ENCODE data around the gene ENTPD1. TPM values are rescaled to one million over a fixed set of nuclear protein-coding genes. Genes with fewer than 3 reads are reported as not detected.

Gene ENTPD1
- total RNA-seq, 1 donor from 2014 or later = 41.6 TPM

DNA sequence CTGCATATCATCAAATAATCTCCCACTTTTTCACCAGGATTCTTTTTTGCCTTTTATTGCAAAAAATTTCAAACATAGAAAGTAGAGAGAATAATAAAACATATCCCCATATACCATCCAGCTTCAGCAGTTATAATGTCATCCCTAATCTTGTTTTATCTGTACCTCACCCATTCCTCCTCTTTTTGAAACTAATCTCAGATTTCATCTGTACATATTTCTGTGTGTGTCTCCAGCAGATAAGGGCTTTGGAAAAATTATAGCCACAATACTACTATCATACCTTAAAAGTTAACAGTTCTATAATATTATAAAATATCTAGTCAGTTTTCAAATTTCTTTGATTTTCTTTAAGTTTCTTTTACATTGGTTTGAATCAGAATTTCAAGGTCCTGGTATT lies 7.6 kb upstream of the ENTPD1 start:
- Histone ChIP-seq H3K27me3 (no peaks in the 10 kb centered on the region), H3K9me3 (no peaks in the 10 kb centered on the region), H3K36me3 (no peaks in the 10 kb centered on the region), H3K4me1 (no peaks in the 10 kb centered on the region), H3K27ac (no peak overlapping the region), H3K4me3 (no peak overlapping the region)
- DNase-seq (ENCODE audit: low spot score in 2 of 2) = no peak
- TF ChIP-seq, protein P1, sequence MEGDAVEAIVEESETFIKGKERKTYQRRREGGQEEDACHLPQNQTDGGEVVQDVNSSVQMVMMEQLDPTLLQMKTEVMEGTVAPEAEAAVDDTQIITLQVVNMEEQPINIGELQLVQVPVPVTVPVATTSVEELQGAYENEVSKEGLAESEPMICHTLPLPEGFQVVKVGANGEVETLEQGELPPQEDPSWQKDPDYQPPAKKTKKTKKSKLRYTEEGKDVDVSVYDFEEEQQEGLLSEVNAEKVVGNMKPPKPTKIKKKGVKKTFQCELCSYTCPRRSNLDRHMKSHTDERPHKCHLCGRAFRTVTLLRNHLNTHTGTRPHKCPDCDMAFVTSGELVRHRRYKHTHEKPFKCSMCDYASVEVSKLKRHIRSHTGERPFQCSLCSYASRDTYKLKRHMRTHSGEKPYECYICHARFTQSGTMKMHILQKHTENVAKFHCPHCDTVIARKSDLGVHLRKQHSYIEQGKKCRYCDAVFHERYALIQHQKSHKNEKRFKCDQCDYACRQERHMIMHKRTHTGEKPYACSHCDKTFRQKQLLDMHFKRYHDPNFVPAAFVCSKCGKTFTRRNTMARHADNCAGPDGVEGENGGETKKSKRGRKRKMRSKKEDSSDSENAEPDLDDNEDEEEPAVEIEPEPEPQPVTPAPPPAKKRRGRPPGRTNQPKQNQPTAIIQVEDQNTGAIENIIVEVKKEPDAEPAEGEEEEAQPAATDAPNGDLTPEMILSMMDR (IDR thresholded peaks at IDR 0.05) = no peak
- intact Hi-C loops (cut with DNase I) = no loop called here

DNA sequence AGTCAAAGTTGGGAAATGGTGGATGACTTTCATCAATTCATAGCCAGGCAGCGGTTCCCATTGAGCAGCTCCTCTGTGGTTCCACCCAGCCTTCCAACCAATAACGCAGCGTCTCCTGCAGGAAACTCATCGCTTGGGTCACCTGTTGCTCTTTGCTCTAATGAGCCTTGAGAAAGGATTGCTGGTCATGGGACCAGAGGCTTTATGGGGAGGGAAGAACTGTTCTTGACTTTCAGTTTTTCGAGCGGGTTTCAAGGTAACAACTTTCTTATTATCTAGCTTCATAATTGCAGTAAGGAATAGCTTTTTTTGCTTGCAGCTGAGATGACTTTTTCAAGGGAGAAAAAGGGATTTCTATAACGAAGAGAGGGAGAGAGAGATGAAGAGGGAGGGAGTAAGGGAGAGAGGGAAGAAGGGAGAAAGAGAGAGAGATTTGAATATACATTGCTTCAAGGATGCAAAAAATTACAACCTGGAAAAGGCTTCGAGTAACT lies 405 bp upstream of the ENTPD1 start:
- Histone ChIP-seq H3K27ac (peak overlapping the region; percentile 63 to 79), H3K9me3 (no peaks in the 10 kb centered on the region), H3K36me3 (no peaks in the 10 kb centered on the region), H3K4me1 (peaks cover 0 to 21% of the 10 kb centered on the region in 2 donors), H3K27me3 (no peaks in the 10 kb centered on the region), H3K4me3 (peak overlapping the region; percentile 49 to 61)
- intact Hi-C loops (cut with DNase I) = loop anchor here (10.0 kb wide), 1 partner anchor 59 kb away; no protein-coding TSS in a partner anchor
- peak; percentile 14 to 81 for DNase-seq (ENCODE audit: low spot score in 2 of 2)
- TF ChIP-seq, protein P1 (IDR thresholded peaks at IDR 0.05) = no peak

DNA sequence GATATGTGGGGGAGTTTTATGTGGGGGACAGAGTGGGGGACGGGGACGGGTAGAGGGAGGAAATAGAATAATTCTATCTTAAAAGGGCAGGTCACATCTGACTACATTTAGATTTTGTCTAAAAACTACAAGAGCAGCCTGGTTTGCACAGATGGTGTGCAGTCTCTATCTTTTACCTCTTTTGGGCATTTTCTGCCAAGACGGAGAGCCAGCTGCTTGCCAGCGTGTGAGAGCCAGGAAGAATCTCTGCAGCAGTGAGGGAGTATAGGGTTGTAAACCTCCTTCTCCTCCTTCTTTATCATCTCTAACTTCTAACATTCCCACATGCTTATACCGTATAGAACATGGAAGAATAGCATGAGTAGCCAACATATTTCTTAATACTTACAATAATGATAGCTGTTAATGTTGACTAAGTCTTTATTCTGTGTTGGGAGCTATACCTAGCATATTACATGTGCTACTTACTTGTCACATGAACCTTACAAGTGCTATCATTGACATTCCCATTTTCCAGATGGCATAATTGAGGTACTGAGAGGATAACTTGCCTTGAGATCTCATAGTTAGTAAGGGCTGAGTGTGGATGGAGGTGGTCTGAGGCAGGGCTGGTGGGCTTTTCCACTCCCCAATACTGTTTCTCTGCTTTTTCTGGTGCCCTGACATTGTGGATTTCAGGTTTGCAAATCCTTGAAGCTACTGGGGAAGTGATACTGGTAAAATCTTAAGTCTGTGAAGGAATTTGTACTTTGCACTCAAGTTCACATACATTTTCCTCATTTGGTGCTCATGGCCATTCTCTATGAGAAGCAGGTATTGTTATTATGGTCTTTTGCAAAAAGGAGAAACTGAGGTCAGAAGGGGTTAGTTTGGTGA lies 1.1 kb downstream of the ENTPD1 start:
- no peaks in the 10 kb centered on the region for H3K36me3 ChIP-seq
- H3K9me3 ChIP-seq = no peaks in the 10 kb centered on the region
- intact Hi-C loops (cut with DNase I) = loop anchor here (10.0 kb wide), 1 partner anchor 58 kb away; no protein-coding TSS in a partner anchor
- DNase-seq (ENCODE audit: low spot score in 2 of 2) = no peak
- peak overlapping the region; percentile 49 to 61 for H3K4me3 ChIP-seq
- no peaks in the 10 kb centered on the region for H3K27me3 ChIP-seq
- TF ChIP-seq, protein P1 (IDR thresholded peaks at IDR 0.05) = no peak
- H3K4me1 ChIP-seq = peaks cover 0 to 21% of the 10 kb centered on the region in 2 donors
- peak overlapping the region; percentile 63 to 79 for H3K27ac ChIP-seq

DNA sequence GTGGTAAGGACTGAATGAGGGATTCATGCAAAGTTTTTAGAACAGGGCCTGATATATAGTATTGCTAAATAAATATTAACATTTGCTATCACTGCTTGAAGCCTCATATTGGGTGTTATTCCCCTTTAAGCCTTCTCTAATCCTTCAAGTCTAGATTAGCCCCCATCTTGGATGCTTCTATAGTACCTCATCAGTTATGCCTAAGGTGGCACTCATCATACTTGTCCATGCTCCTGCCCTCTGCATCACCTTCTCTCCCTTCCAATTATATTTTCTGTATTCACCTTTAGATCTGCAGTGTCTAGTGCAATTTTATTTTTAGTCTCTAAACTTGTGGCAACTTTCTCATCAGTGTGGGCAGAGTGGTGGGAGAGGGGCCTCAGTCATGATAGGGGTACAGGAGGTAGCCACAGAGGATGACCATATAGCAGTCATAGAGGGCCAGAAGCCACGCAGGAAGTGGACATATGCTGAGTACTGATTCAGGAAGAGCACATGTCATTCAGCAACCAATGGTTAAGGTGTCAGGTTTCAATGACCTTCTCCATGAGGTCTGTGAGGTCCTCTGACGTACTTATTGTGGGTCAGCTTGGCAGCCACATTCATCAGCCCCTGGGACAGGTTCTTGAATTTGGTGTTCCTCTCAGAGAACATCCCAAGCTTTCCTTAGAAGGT lies 2.5 kb downstream of the ENTPD1 start:
- peaks cover 0 to 21% of the 10 kb centered on the region in 2 donors for H3K4me1 ChIP-seq
- peak overlapping the region; percentile 44 to 54 for H3K27ac ChIP-seq
- intact Hi-C loops (cut with DNase I) = loop anchor here (10.0 kb wide), 1 partner anchor 56 kb away; no protein-coding TSS in a partner anchor
- no peaks in the 10 kb centered on the region for H3K36me3 ChIP-seq
- no peaks in the 10 kb centered on the region for H3K27me3 ChIP-seq
- peak overlapping the region in 1 of 2 donors; percentile 61 for H3K4me3 ChIP-seq
- no peaks in the 10 kb centered on the region for H3K9me3 ChIP-seq
- DNase-seq (ENCODE audit: low spot score in 2 of 2) = no peak
- TF ChIP-seq, protein P1 (IDR thresholded peaks at IDR 0.05) = no peak

DNA sequence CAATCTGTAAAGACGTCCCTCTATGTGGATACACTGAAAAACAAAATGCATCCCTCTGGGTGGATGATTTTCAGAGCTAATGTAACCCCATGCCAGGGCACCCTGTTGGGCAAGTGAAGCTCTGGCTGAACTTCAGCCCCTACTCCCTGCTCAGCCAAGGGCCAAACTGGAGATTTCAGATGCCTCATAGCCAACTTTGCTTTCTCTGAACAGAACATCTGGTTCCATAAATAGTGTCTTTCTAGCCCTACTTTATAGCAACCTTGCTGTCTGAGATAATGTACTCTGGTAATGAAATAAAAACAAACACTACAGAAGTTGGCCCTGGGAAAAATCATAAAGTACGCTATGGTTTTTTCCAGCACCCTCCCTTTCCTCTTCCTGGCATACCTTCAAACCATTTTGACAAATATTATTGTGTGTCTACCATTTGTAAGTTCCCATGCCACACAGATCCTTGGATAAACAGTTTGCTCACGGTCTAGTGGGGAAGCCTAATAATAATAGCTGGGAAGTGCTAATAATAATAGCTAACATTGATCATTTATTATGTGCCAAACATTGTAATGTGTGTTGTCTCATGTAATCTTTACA lies 3.4 kb downstream of the ENTPD1 start:
- DNase-seq (ENCODE audit: low spot score in 2 of 2) = no peak
- H3K4me1 ChIP-seq = peaks cover 0 to 21% of the 10 kb centered on the region in 2 donors
- no peaks in the 10 kb centered on the region for H3K27me3 ChIP-seq
- H3K36me3 ChIP-seq = no peaks in the 10 kb centered on the region
- H3K9me3 ChIP-seq = no peaks in the 10 kb centered on the region
- peak overlapping the region; percentile 44 to 54 for H3K27ac ChIP-seq
- TF ChIP-seq, protein P1 (IDR thresholded peaks at IDR 0.05) = no peak
- intact Hi-C loops (cut with DNase I) = loop anchor here (10.0 kb wide), 1 partner anchor 55 kb away; no protein-coding TSS in a partner anchor
- no peak overlapping the region for H3K4me3 ChIP-seq
